BLaER1 (cell line): Measurements from ENCODE around the gene IL15.
"Not testable (repeated sequence)": the region's sequence is repeated elsewhere in the genome, so short reads cannot be mapped to it uniquely, and the experiment has no call there.

Source experiments
- H3K27ac ChIP-seq: shearing (Covaris generic); formaldehyde crosslinking; 2 replicates; pipeline ENCODE4 v1.8.1; 2022
- H3K27me3 ChIP-seq: shearing (Covaris generic); formaldehyde crosslinking; 2 replicates; pipeline ENCODE4 v1.8.1; 2022
- H3K36me3 ChIP-seq: shearing (Covaris generic); formaldehyde crosslinking; 2 replicates; pipeline ENCODE4 v1.8.1; 2022
- H3K4me1 ChIP-seq: shearing (Covaris generic); formaldehyde crosslinking; 2 replicates; pipeline ENCODE4 v1.8.1; 2022
- H3K4me2 ChIP-seq: shearing (Covaris generic); formaldehyde crosslinking; 2 replicates; pipeline ENCODE4 v1.8.1; 2022
- H3K4me3 ChIP-seq: shearing (Covaris generic); formaldehyde crosslinking; 2 replicates; pipeline ENCODE4 v1.8.1; 2022
- H3K9ac ChIP-seq: shearing (Covaris generic); formaldehyde crosslinking; 2 replicates; pipeline ENCODE4 v1.8.1; 2022
- H3K9me3 ChIP-seq: shearing (Covaris generic); formaldehyde crosslinking; 2 replicates; pipeline ENCODE4 v1.8.1; 2022
- H4K20me1 ChIP-seq: shearing (Covaris generic); formaldehyde crosslinking; 2 replicates; pipeline ENCODE4 v1.8.1; 2022
- Cebpa-rat ChIP-seq: shearing (Covaris generic); IDR thresholded peaks from 2 replicates; pipeline ENCODE4 v1.8.1; 2022

IL15 gene

GRCh38 chr4:141713771-141714445, 77.5 kb downstream of the IL15 start:
- no peak for TF ChIP-seq Cebpa-rat
- H3K4me1 ChIP-seq, result no peaks in the 10 kb centered on the region
- no peaks in the 10 kb centered on the region for H3K36me3 ChIP-seq
- no peaks in the 10 kb centered on the region for H3K27me3 ChIP-seq
- no peaks in the 10 kb centered on the region for H3K9me3 ChIP-seq
- H3K27ac ChIP-seq, result no peak overlapping the region
- no peaks in the 10 kb centered on the region for H4K20me1 ChIP-seq
- H3K4me3 ChIP-seq, result no peak overlapping the region
- H3K4me2 ChIP-seq, result no peak overlapping the region
- no peak overlapping the region for H3K9ac ChIP-seq

- Histone ChIP-seq H3K4me3 (no peak overlapping the region), H3K36me3 (no peaks in the 10 kb centered on the region), H3K27ac (no peak overlapping the region), H3K9me3 (no peaks in the 10 kb centered on the region), H4K20me1 (no peaks in the 10 kb centered on the region), H3K27me3 (no peaks in the 10 kb centered on the region), H3K4me2 (no peak overlapping the region), H3K9ac (no peak overlapping the region), H3K4me1 (no peaks in the 10 kb centered on the region)
- no peak for TF ChIP-seq Cebpa-rat
These were observed 83.2 kb downstream of the IL15 start for GRCh38 chr4:141719585-141719984.

GRCh38 chr4:141721174-141721573, 84.8 kb downstream of the IL15 start:
- Histone ChIP-seq H3K27ac (no peak overlapping the region), H3K4me1 (no peaks in the 10 kb centered on the region), H3K4me2 (no peak overlapping the region), H3K36me3 (no peaks in the 10 kb centered on the region), H4K20me1 (no peaks in the 10 kb centered on the region), H3K4me3 (no peak overlapping the region), H3K27me3 (no peaks in the 10 kb centered on the region), H3K9me3 (no peaks in the 10 kb centered on the region), H3K9ac (no peak overlapping the region)
- TF ChIP-seq Cebpa-rat, result no peak

- Histone ChIP-seq H3K9ac (no peak overlapping the region), H3K9me3 (no peaks in the 10 kb centered on the region), H3K4me2 (no peak overlapping the region), H3K27ac (no peak overlapping the region), H3K36me3 (no peaks in the 10 kb centered on the region), H3K4me1 (no peaks in the 10 kb centered on the region), H4K20me1 (no peaks in the 10 kb centered on the region), H3K4me3 (no peak overlapping the region), H3K27me3 (no peaks in the 10 kb centered on the region)
- no peak for TF ChIP-seq Cebpa-rat
These were observed 88.3 kb downstream of the IL15 start for GRCh38 chr4:141724646-141725045.

- no peaks in the 10 kb centered on the region for H4K20me1 ChIP-seq
- no peaks in the 10 kb centered on the region for H3K36me3 ChIP-seq
- no peaks in the 10 kb centered on the region for H3K9me3 ChIP-seq
- no peak overlapping the region for H3K4me3 ChIP-seq
- no peak overlapping the region for H3K9ac ChIP-seq
- H3K4me1 ChIP-seq, result no peaks in the 10 kb centered on the region
- no peak overlapping the region for H3K27ac ChIP-seq
- H3K27me3 ChIP-seq, result no peaks in the 10 kb centered on the region
- no peak for TF ChIP-seq Cebpa-rat
- no peak overlapping the region for H3K4me2 ChIP-seq
These were observed 91.0 kb downstream of the IL15 start for GRCh38 chr4:141727420-141727819.

- Histone ChIP-seq H3K36me3 (no peaks in the 10 kb centered on the region), H3K27me3 (no peaks in the 10 kb centered on the region), H3K4me1 (no peaks in the 10 kb centered on the region), H3K9me3 (no peaks in the 10 kb centered on the region), H3K9ac (no peak overlapping the region), H4K20me1 (no peaks in the 10 kb centered on the region), H3K4me2 (no peak overlapping the region), H3K4me3 (no peak overlapping the region), H3K27ac (no peak overlapping the region)
- no peak for TF ChIP-seq Cebpa-rat
These were observed 94.4 kb downstream of the IL15 start for GRCh38 chr4:141730805-141731204.

GRCh38 chr4:141731481-141731880, 95.1 kb downstream of the IL15 start:
- H3K4me3 ChIP-seq, result no peak overlapping the region
- H3K9me3 ChIP-seq, result no peaks in the 10 kb centered on the region
- H4K20me1 ChIP-seq, result no peaks in the 10 kb centered on the region
- H3K4me2 ChIP-seq, result no peak overlapping the region
- no peak overlapping the region for H3K27ac ChIP-seq
- no peaks in the 10 kb centered on the region for H3K4me1 ChIP-seq
- H3K36me3 ChIP-seq, result no peaks in the 10 kb centered on the region
- no peak overlapping the region for H3K9ac ChIP-seq
- H3K27me3 ChIP-seq, result no peaks in the 10 kb centered on the region
- no peak for TF ChIP-seq Cebpa-rat

GRCh38 chr4:141739636-141740035, 103.3 kb downstream of the IL15 start:
- Histone ChIP-seq H3K4me2 (no peak overlapping the region), H3K36me3 (no peaks in the 10 kb centered on the region), H3K27ac (no peak overlapping the region), H3K4me3 (no peak overlapping the region), H3K4me1 (no peaks in the 10 kb centered on the region), H3K27me3 (no peaks in the 10 kb centered on the region), H3K9ac (no peak overlapping the region), H4K20me1 (no peaks in the 10 kb centered on the region), H3K9me3 (no peaks in the 10 kb centered on the region)
- TF ChIP-seq Cebpa-rat, result no peak

GRCh38 chr4:141746026-141746425, 109.6 kb downstream of the IL15 start:
- Histone ChIP-seq H3K4me1 (no peaks in the 10 kb centered on the region), H3K9ac (no peak overlapping the region), H3K9me3 (no peaks in the 10 kb centered on the region), H3K4me3 (no peak overlapping the region), H3K4me2 (no peak overlapping the region), H4K20me1 (no peaks in the 10 kb centered on the region), H3K27me3 (no peaks in the 10 kb centered on the region), H3K27ac (no peak overlapping the region), H3K36me3 (no peaks in the 10 kb centered on the region)
- no peak for TF ChIP-seq Cebpa-rat

GRCh38 chr4:141751806-141752205, 115.4 kb downstream of the IL15 start:
- not testable (repeated sequence) for H3K9ac ChIP-seq, H3K27me3 ChIP-seq, H3K4me3 ChIP-seq, H3K9me3 ChIP-seq, H3K36me3 ChIP-seq, H3K4me2 ChIP-seq, H3K4me1 ChIP-seq, H3K27ac ChIP-seq, H4K20me1 ChIP-seq

- Histone ChIP-seq H3K4me3 (no peak overlapping the region), H3K27ac (no peak overlapping the region), H3K36me3 (no peaks in the 10 kb centered on the region), H3K27me3 (no peaks in the 10 kb centered on the region), H3K4me2 (no peak overlapping the region), H3K9me3 (no peaks in the 10 kb centered on the region), H4K20me1 (no peaks in the 10 kb centered on the region), H3K4me1 (no peaks in the 10 kb centered on the region), H3K9ac (no peak overlapping the region)
- TF ChIP-seq Cebpa-rat, result no peak
These were observed 120.9 kb downstream of the IL15 start for GRCh38 chr4:141757287-141757686.
